ENCODE results near the gene CARD9.
"Not testable (repeated sequence)": the region's sequence is repeated elsewhere in the genome, so short reads cannot be mapped to it uniquely, and the experiment has no call there.

Gene CARD9

GRCh38 chr9:136363949-136364748, 9.3 kb downstream of the CARD9 start:
- no peak for DNase-seq (ENCODE audit: low read depth in 2 of 2)

GRCh38 chr9:136363106-136363948, 10.1 kb downstream of the CARD9 start, which contains the start of gene DNLZ:
Gene DNLZ, minus strand, starts transcription at chr9:136363744. Its CDS starts 30 bp downstream, at chr9:136363714.
- DNase-seq (ENCODE audit: low read depth in 2 of 2) = peak; percentile 96

GRCh38 chr9:136362450-136362784, 11.1 kb downstream of the CARD9 start:
- DNase-seq (ENCODE audit: low read depth in 2 of 2) = no peak

GRCh38 chr9:136361754-136362449, 11.6 kb downstream of the CARD9 start:
- DNase-seq (ENCODE audit: low read depth in 2 of 2) = no peak

- DNase-seq (ENCODE audit: low read depth in 2 of 2) = no peak
These were observed 12.3 kb downstream of the CARD9 start for GRCh38 chr9:136361047-136361753.

GRCh38 chr9:136359774-136360718, 13.4 kb downstream of the CARD9 start:
- no peak for DNase-seq (ENCODE audit: low read depth in 2 of 2)

- DNase-seq (ENCODE audit: low read depth in 2 of 2) = no peak
These were observed 14.6 kb downstream of the CARD9 start for GRCh38 chr9:136358888-136359287.

GRCh38 chr9:136358016-136358415, 15.5 kb downstream of the CARD9 start:
- no peak for DNase-seq (ENCODE audit: low read depth in 2 of 2)

GRCh38 chr9:136357202-136357725, 16.2 kb downstream of the CARD9 start:
- no peak for DNase-seq (ENCODE audit: low read depth in 2 of 2)

GRCh38 chr9:136355616-136356557, 17.6 kb downstream of the CARD9 start:
- DNase-seq (ENCODE audit: low read depth in 2 of 2) = no peak

GRCh38 chr9:136354592-136355085, 18.8 kb downstream of the CARD9 start:
- DNase-seq (ENCODE audit: low read depth in 2 of 2) = no peak

GRCh38 chr9:136353757-136354488, 19.5 kb downstream of the CARD9 start:
- no peak for DNase-seq (ENCODE audit: low read depth in 2 of 2)

- no peak for DNase-seq (ENCODE audit: low read depth in 2 of 2)
These were observed 20.4 kb downstream of the CARD9 start for GRCh38 chr9:136353088-136353487.

GRCh38 chr9:136352682-136353081, 20.8 kb downstream of the CARD9 start:
- no peak for DNase-seq (ENCODE audit: low read depth in 2 of 2)

- not testable (repeated sequence) for DNase-seq (ENCODE audit: low read depth in 2 of 2)
These were observed 21.6 kb downstream of the CARD9 start for GRCh38 chr9:136351868-136352267.

GRCh38 chr9:136351252-136351800, 22.1 kb downstream of the CARD9 start:
- no peak for DNase-seq (ENCODE audit: low read depth in 2 of 2)

- no peak for DNase-seq (ENCODE audit: low read depth in 2 of 2)
These were observed 23.9 kb downstream of the CARD9 start for GRCh38 chr9:136349546-136349945.

- DNase-seq (ENCODE audit: low read depth in 2 of 2) = no peak
These were observed 24.8 kb downstream of the CARD9 start for GRCh38 chr9:136348691-136349090.

Data from stimulated activated CD4-positive, alpha-beta T cell treated with anti-CD3 and anti-CD28 coated beads, Interleukin-15, amount 100 ng/mL, for 48 hours (primary cell).